Measurements from ENCODE around the gene MNX1. TPM values are rescaled to one million over a fixed set of nuclear protein-coding genes. Genes with fewer than 3 reads are reported as not detected.

The MNX1 gene
- total RNA-seq, 1 donor from 2014 or later: 2.1 TPM

DNA sequence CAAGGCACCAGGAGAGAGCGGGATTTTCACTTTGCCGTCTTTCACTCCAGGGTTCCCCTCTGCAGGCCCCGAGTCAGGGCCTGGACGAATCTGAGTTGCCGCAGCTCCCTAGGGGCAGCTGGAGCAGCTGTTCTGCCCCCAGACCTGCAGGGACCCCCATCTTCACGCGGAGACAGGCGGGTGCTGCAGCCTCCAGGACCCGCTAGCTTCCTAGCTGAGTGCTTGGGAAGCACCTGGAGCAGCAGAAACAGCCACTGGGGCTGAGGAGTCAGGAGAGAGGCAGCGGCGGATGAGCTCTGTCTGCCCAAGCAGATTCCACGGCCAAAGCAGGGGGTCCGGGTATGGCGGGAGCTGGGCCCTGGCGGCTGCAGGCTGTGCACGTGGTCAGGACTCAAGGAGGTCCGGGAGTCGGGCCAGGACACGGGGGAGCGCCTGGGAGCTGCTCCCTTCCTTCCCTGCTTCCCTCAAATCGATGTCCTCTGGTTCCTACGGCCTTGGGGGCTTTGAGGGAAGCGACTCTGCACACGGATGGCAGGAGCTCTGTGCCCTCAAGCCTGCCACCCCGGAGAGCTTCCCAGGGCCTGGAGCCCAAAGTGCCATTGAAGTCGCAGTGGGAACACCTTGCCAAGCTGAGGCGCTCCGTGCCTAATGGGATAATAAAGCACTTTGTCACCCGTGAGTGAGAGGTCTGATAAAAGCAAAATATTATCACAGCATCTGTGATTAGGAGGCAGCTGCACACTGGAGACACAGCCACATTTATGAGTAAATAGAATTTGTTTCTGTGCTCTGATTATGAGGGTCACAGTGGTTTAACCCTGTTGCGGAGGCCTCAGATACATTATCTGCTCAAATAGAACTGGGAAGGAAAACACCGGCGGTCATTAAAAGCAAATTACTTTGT lies 17.2 kb downstream of the MNX1 start:
- DNase-seq (ENCODE audit: low read depth): no peak
- H3K4me3 ChIP-seq (ENCODE audit: low read depth, low read length): no peak overlapping the region
- TF ChIP-seq, protein P1, sequence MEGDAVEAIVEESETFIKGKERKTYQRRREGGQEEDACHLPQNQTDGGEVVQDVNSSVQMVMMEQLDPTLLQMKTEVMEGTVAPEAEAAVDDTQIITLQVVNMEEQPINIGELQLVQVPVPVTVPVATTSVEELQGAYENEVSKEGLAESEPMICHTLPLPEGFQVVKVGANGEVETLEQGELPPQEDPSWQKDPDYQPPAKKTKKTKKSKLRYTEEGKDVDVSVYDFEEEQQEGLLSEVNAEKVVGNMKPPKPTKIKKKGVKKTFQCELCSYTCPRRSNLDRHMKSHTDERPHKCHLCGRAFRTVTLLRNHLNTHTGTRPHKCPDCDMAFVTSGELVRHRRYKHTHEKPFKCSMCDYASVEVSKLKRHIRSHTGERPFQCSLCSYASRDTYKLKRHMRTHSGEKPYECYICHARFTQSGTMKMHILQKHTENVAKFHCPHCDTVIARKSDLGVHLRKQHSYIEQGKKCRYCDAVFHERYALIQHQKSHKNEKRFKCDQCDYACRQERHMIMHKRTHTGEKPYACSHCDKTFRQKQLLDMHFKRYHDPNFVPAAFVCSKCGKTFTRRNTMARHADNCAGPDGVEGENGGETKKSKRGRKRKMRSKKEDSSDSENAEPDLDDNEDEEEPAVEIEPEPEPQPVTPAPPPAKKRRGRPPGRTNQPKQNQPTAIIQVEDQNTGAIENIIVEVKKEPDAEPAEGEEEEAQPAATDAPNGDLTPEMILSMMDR (conservative IDR thresholded peaks at IDR 0.05; ENCODE audit: low read depth, low read length): no peak

DNA sequence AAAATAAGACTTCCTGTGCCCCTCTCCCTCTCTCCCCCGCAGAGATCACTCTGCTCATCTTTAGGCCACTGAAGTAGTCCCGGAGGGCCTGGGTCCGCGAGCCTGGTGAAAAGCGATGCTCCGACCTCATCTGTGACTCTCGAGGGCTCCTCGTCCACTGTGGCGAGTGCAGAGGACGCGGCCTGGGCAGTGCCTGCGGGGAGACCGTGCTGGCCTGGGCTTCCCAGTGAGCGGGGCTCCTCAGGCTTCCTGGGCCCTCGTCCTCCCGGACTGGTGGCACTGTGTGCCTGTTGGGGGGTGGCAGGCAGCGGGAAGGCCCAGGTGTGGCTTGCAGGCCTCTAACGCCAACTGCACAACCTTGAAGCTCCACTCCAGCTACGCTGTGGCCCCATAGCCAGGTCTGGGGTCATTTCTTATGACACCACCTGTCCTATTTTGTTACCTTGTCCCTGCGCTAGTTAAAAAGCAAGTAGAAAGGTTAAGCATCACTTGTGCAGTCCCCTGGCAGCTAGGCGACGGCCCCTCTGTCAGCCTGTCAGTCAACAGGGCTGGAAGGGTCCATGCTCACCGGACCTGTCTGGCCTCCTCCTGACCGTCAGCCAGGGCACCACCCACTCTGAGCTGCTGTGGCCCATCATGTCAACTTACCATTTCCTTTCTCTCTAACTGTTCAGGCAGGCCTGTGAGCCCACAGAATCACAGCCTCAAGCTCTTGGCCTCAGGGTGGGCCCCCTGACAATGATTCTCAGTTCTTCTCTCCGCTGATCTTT lies 20.5 kb downstream of the MNX1 start:
- no peak for DNase-seq (ENCODE audit: low read depth)
- H3K4me3 ChIP-seq (ENCODE audit: low read depth, low read length): no peak overlapping the region
- TF ChIP-seq, protein P1 (conservative IDR thresholded peaks at IDR 0.05; ENCODE audit: low read depth, low read length): no peak

DNA sequence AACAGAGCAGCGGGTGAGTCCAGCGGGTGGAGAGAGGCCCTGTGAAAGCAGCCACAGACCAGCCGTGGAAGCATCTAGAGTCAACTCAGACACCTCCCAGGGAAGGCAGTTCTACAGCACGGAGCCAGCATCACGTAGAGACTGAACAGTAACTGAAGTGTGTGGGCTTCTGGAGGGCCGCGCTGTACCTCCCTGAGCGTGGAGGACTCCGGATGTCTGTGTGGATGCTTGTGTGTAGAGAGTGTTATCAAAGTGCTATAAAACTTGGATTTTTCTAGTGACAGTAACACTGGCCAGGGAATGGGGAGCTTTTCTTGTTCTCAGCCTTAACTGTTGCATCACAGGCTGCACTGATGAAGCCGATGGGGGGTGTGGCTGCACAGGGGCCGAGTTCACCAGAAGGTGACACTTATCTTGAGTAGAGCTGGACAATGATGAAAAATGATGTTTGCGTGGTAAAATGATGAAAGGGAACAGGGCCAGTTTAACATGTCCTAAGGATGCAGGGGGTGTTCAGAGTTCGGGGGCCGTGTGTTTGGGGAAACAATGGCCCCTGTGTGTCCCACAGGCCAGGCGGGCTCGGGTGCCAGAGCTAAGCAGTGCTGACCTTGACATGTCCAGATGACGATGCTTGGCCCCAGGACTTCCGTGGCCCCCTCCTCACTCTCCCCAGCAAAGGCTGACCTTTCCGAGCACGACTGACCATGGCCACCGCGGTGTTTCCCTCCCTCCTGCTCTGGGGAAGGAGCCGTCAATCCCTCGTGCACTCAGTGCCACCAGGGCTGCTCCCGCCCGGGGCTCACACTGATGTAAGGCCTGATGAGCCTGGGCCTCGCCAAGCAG lies 21.9 kb downstream of the MNX1 start:
- DNase-seq (ENCODE audit: low read depth): no peak
- H3K4me3 ChIP-seq (ENCODE audit: low read depth, low read length): no peak overlapping the region
- TF ChIP-seq, protein P1 (conservative IDR thresholded peaks at IDR 0.05; ENCODE audit: low read depth, low read length): no peak

DNA sequence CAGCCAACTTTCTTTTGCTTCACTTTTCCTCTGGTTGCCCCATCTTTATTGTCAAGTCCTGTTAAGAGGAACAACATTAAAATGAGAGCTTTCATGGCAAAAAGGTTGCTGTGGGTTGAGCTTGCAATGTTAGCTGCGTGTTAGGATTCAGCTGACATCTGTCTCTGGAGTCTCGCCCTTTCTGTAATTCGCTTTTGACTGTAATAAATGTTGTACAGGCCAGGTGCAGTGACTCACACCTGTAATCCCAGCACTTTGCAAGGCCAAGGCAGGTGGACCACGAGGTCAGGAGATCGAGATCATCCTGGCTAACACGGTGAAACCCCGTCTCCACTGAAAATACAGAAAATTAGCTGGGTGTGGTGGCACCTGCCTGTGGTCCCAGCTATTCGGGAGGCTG lies 24.1 kb downstream of the MNX1 start:
- DNase-seq (ENCODE audit: low read depth): no peak
- H3K4me3 ChIP-seq (ENCODE audit: low read depth, low read length): no peak overlapping the region
- TF ChIP-seq, protein P1 (conservative IDR thresholded peaks at IDR 0.05; ENCODE audit: low read depth, low read length): no peak

DNA sequence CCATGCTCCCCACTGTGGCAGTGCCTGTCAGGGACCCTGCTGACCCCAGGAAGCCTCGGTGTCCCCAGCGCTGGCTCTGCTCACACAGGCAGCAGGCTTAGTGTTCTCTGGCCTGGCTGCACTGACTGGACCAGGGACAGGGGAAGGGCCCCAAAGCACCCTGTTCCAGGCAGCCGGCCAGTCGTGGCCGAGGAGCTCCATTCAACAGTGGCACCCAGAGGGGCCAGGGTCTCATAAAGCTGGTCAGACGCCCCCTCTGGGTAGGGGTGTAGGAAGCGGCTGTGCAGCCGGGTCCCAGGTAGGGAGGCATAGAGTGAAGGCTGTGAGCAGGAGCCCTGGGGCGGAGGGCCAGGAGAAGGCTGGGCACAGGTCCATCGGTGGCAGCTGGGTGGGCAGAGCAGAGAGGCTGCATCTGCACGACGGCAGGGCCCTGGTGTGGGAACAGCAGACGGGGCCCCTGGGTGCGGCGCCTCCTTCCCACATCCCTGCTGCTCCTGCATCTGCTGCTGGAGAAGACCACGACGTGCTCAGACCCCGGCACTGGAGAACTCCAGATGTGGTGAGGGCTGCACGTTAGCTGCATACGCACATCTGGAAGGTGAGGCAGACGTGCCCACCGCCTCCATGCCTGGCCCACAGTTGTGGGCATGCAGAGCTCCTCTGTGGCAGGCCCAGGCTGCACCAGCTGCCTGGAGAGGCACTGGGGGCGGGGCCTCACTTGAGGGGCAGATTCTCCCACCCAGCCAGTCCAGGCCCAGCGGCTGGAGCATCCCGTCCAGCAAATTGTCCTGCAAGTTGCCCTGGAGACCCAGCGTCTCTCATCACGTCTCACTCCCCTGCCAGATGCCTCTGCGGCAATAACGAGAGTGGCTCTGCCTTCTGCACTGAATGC lies 25.1 kb downstream of the MNX1 start:
- TF ChIP-seq, protein P1 (conservative IDR thresholded peaks at IDR 0.05; ENCODE audit: low read depth, low read length): no peak
- no peak overlapping the region for H3K4me3 ChIP-seq (ENCODE audit: low read depth, low read length)
- DNase-seq (ENCODE audit: low read depth): no peak
